ENCODE data around the gene AFP. TPM values are rescaled to one million over a fixed set of nuclear protein-coding genes. Genes with fewer than 3 reads are reported as not detected.

AFP gene
- total and polyA plus RNA-seq, 10 of the 15 experiments (the other 5 are each of a cell fraction or from before 2014, with no cell fraction given), result 0.72 TPM; not detected in 9

- no peak overlapping the region for H3K4me3 ChIP-seq
- no peak for TF ChIP-seq EGR1 (IDR thresholded peaks at IDR 0.05; ENCODE audit: borderline replicate concordance in 1 of 2, low read depth in 2 of 2, low read length in 2 of 2)
- TF ChIP-seq USF1 (IDR thresholded peaks at IDR 0.05; ENCODE audit: borderline replicate concordance, extremely low read length, insufficient read depth, low read depth, low read length), result no peak
- no peak for TF ChIP-seq POU2F2 (IDR thresholded peaks at IDR 0.05; ENCODE audit: borderline replicate concordance, low read depth, low read length)
- TF ChIP-seq TAF1 (IDR thresholded peaks at IDR 0.05; ENCODE audit: borderline replicate concordance, low read depth, low read length), result no peak
- TF ChIP-seq MYC (IDR thresholded peaks at IDR 0.05; ENCODE audit: insufficient read depth, insufficient read length, insufficient replicate concordance, low read length, severe bottlenecking), result no peak
- TF ChIP-seq ZNF622 (IDR thresholded peaks at IDR 0.05), result no peak
- TF ChIP-seq ETV6 (conservative IDR thresholded peaks at IDR 0.05 in 1 of 2, IDR thresholded peaks at IDR 0.05 in 1 of 2; ENCODE audit: borderline replicate concordance in 1 of 2, low read depth in 1 of 2), result no peak
- TF ChIP-seq CREB1 (IDR thresholded peaks at IDR 0.05; ENCODE audit: low read depth), result no peak
- no peak for TF ChIP-seq EZH2 (IDR thresholded peaks at IDR 0.05; ENCODE audit: borderline replicate concordance, control insufficient read depth, low read depth, low read length)
- SMC1A ChIA-PET (ENCODE audit: uncharacterized antibody, unreplicated experiment), result interaction anchor here (0.6 kb wide), 1 partner anchor 424 kb away, joined by 3 read pairs; no protein-coding TSS in a partner anchor
- no peak overlapping the region for H3K4me2 ChIP-seq (ENCODE audit: control insufficient read depth, insufficient read depth)
- intact Hi-C loops (cut with micrococcal nuclease; ENCODE audit: unreplicated experiment) (no loop called here), in situ Hi-C loops (cut with MboI) (no loop called here)
- CTCF ChIA-PET, result interaction anchor here (0.7 kb wide), 1 partner anchor 26 kb away, joined by 3 read pairs; no protein-coding TSS in a partner anchor
- no peak overlapping the region for H3K9ac ChIP-seq (ENCODE audit: control insufficient read depth, insufficient read depth, low read length)
- no peaks in the 10 kb centered on the region for H4K20me1 ChIP-seq (ENCODE audit: control insufficient read depth, insufficient read depth)
- ATAC-seq, result no peak
- no peak overlapping the region for H3K27ac ChIP-seq (ENCODE audit: control insufficient read depth, insufficient read depth)
- H3K27me3 ChIP-seq (replicated peaks in 1 of 2; ENCODE audit: control insufficient read depth in 2 of 2, insufficient read depth in 2 of 2, low read length in 1 of 2), result no peaks in the 10 kb centered on the region
- no TSS peak for BruUV-seq (replicated peaks)
- WGBS (ENCODE audit: insufficient coverage, insufficient replicate concordance, low lambda C conversion rate, missing lambda C conversion rate), result 48% methylated on average over 2 of the region's 4 CpGs
- DNase-seq (ENCODE audit: low read depth, low spot score), result no peak
- no peaks in the 10 kb centered on the region for H3K36me3 ChIP-seq (ENCODE audit: control insufficient read depth in 2 of 2, insufficient read depth in 2 of 2, low read length in 1 of 2)
- RAD21 ChIA-PET (ENCODE audit: unreplicated experiment), result no interaction called here
- no peak for FAIRE-seq
- H3K4me1 ChIP-seq (ENCODE audit: control insufficient read depth, insufficient read depth, low read length), result no peaks in the 10 kb centered on the region
- H3K79me2 ChIP-seq (ENCODE audit: control insufficient read depth, insufficient read depth, low read length), result no peaks in the 10 kb centered on the region
- no peaks in the 10 kb centered on the region for H3K9me3 ChIP-seq (replicated peaks; ENCODE audit: control insufficient read depth, insufficient read depth, low read length)
- POLR2A ChIA-PET, result no interaction called here
- no peak overlapping the region for H2AFZ ChIP-seq (ENCODE audit: control insufficient read depth, low read depth, low read length)
Observed at GRCh38 chr4:73460913-73461522, 25.0 kb downstream of the AFP start.
